GM18498 (cell line): ENCODE results near the gene STAC3.
A peak's percentile ranks its signal among the peaks of the same experiment; 100 is the strongest.
"Not testable (repeated sequence)": the region's sequence is repeated elsewhere in the genome, so short reads cannot be mapped to it uniquely, and the experiment has no call there.

Experiments used
- ATAC-seq: cut with Tn5 transposase; IDR thresholded peaks from one replicate; pipeline ENCODE4 v1.9.1; 2021; ENCODE audit warnings: mild to moderate bottlenecking, moderate library complexity; ENCODE audit not compliant: unreplicated experiment

Gene STAC3

GRCh38 chr12:57250956-57251355 is at the start of gene STAC3:
TSS of gene STAC3 (minus strand) at chr12:57251187. CDS start at chr12:57249636, 1,551 bp downstream.
- no peak for ATAC-seq

- no peak for ATAC-seq
These were observed 48.6 kb upstream of the STAC3 start for GRCh38 chr12:57299514-57300016.

- ATAC-seq = no peak
These were observed 45.3 kb upstream of the STAC3 start for GRCh38 chr12:57296291-57296690.

- ATAC-seq = not testable (repeated sequence)
These were observed 31.1 kb upstream of the STAC3 start for GRCh38 chr12:57282073-57282472.

GRCh38 chr12:57280211-57281062 is 29.4 kb upstream of the STAC3 start:
- ATAC-seq = peak; percentile 97

GRCh38 chr12:57278465-57279381 is 27.7 kb upstream of the STAC3 start:
- ATAC-seq = no peak

- no peak for ATAC-seq
These were observed 26.1 kb upstream of the STAC3 start for GRCh38 chr12:57276935-57277563.

- ATAC-seq = not testable (repeated sequence)
These were observed 25.2 kb upstream of the STAC3 start for GRCh38 chr12:57276233-57276632.

GRCh38 chr12:57273516-57273915 is 22.5 kb upstream of the STAC3 start:
- ATAC-seq = no peak

- no peak for ATAC-seq
These were observed 21.6 kb upstream of the STAC3 start for GRCh38 chr12:57272337-57273151.

- ATAC-seq = no peak
These were observed 20.0 kb upstream of the STAC3 start for GRCh38 chr12:57270966-57271470.

GRCh38 chr12:57268264-57268663 is 17.3 kb upstream of the STAC3 start:
- no peak for ATAC-seq

- ATAC-seq = no peak
These were observed 15.7 kb upstream of the STAC3 start for GRCh38 chr12:57266681-57267080.

GRCh38 chr12:57263096-57263495 is 12.1 kb upstream of the STAC3 start:
- no peak for ATAC-seq

GRCh38 chr12:57262126-57262822 is 11.3 kb upstream of the STAC3 start:
- ATAC-seq = no peak

- no peak for ATAC-seq
These were observed 10.5 kb upstream of the STAC3 start for GRCh38 chr12:57261428-57261865.

GRCh38 chr12:57260366-57260765 is 9.4 kb upstream of the STAC3 start:
- ATAC-seq = no peak

- no peak for ATAC-seq
These were observed 8.3 kb upstream of the STAC3 start for GRCh38 chr12:57258977-57259970.
